ENCODE results near the gene PCDH9.

The PCDH9 gene

DNA sequence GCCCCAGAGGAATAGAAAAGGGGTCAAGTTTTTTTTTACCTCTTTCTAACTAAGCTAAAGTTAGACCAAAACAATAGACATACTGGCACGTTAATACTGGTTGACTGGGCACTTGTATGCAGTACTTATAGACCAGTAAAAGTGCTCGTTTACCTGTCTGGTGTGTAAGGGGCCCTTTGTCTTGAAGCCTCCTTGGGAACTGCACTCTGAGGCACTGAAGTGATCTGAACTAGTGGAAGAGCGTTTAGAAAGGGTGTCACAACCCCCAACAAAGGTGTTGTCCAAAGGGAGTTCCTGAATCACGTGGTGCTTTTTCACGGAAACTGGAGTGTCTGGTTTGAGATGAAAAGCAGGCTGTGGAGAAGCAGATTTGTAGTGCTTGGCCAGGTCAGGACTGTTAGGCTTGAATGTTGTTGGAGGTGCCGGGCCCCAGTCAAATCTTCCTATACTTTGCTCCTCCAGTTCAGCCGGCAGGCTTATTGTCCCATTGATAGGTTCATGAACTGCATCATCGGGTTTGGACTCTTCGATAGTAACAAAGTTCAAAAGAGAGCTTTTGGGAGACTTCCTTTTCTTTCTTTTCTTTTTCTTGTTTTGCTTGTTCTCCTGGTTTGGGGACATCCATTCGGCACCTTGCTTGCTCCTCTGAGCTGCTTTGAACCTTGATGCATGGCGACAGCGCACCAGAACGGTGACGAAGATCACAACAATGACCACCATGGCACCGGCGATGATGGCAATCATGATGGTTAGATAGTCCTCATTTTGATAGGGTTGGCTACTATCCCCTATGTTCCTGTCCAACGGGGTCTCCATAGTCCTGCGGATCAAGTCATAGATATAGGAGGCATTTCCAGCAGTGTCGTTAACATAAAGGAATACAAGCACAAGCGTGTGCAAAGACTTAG is 4.6 kb downstream of the PCDH9 start:
- DNase-seq (ENCODE audit: low read depth) = no peak

DNA sequence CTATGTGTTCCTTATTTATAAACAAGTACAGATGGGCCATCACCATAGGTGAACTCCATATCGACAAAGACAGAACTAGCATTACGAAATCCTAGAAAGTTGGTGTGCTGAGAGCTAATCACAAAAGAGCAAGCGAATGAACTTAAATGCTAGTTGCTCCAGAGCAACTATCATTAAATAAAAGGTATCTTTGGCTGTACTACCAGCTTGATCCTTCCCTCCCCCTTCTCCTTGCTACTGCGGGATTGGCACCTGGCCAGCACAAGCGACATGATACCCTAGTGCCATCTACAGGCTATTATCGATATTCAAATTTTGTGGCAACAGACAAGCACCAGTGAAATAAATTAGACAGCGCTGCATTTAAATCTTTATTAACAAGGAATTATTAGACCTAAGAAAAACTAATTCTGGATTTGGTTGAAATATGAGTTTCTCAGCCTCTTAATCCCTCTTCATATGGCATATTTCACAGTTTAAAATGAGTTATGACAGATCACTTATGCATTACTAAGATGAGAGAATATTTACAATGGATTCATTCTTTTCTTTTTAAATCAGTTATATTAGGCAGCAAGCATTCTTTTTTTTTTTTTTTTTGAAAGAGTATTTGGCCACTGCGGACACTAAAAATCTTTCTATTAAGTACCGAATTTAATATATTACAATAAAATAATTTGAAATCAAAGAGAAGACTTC is 5.8 kb downstream of the PCDH9 start:
- DNase-seq (ENCODE audit: low read depth) = peak; percentile 74

DNA sequence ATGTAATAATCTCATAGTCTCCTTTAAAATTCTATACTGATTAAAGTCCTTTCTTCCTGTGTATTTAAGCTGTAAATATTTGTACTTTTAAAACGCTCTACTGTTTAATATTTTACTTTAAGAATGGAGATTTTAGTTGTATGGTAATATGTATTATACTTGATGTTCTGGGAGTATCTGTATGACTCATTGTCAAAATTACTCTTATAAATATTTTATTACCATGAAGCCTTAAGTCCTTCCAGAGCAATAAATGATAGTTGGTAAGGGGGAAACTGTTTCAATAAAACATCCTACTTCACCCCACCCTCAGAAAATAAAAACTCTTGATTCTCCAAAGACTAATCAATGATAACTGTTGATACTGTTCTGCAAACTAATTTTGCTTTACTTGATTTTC is 6.4 kb downstream of the PCDH9 start:
- DNase-seq (ENCODE audit: low read depth) = peak; percentile 4

DNA sequence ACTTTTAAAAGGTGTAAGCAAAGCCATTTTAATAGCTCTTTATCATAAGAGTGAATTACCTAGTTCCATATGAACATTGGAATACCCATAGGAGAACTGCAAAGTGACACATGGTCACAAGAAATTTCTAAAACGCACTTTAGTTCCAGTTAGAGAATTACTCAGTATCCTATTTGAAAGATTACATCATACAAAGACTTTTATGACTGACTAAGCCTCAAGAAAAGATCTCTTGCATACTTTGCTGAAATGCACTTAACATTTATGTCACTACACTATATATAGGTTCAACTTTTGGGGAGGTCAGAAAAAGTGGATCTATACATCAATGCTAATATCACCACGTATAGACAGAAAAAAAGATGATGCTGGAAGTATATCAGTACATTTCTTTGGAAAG is 7.1 kb downstream of the PCDH9 start:
- peak; percentile 43 for DNase-seq (ENCODE audit: low read depth)

DNA sequence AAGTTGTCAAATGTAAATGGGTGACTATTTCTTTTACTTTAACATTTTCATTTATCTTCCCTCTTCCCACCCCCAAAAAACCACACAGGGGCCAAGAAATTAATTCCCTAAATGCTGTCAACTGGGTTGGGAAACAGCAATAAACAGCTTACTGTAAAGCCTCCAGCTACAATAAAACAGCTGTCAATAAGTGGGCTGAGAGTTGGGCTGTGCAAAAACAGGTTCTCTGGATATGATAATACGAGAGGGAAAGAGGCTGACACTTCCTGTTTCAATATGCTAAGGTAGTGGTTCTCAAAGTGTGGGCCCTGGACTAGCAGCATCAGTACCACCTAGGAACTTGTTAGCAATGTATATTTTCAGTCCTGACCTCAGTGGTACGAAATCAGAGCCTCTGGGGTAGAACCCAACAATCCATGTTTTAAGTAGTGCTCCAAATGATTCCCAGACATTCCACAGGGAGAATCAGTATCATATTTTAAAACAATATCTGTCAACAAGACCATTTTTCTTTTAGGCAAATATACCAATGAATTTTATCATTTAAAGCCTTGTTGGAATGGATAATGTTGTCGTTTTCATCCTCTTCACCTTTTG is 8.4 kb downstream of the PCDH9 start:
- DNase-seq (ENCODE audit: low read depth) = no peak

DNA sequence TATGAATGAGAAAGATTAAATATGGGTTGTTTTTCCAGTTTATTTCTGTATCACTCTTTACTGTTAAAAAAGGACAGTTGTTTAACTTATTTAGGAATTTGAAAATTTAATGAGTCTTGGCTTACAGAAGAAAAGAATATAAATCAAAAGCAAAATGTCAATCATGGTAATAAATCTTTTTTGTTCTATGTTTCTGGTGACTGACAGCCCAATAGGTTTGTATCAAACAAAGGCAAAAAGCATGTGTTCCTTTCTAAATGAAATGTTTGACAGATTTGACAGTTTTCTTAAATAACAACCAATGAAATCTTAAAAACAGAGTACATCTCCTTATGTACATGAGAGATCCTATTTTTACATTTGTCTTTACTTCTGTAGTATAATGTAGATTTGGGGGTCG is 11.0 kb downstream of the PCDH9 start:
- DNase-seq (ENCODE audit: low read depth) = no peak

DNA sequence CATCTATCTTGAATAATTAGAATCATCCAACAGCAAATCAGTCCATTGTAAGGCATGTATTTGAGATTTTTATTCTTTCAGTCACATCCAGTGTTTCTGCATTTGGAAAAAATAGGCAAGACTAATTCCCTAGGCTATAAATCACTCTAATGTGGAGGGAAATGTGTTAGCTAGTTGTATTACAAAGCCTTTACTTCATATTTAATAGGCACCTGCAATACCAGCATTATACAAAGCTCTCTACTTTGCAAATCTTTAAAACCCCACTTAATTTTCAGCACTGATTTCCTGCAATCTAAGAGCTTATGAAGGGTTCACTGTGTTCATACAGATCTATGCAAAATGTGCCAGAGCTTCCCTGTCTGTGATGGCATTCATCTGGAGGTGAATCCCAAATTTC is 12.3 kb downstream of the PCDH9 start:
- no peak for DNase-seq (ENCODE audit: low read depth)

DNA sequence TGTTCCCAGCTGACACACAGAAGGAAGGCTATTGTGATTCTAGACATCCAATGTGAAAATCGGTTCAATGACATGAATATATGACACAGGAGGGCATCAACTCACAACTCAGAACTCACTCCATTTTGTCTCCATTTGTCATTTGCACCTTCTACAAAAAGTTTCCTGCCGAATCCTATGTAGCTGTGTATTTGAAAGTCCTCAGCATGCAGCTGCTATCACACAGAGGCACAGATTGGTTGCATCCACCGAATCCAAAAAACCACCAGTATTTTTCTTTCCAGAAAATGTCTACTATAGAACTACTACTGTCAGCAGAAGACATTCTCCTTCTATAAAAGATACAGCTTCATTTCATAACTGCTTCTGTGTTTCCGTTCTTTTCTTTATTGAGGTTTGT is 13.3 kb downstream of the PCDH9 start:
- no peak for DNase-seq (ENCODE audit: low read depth)

DNA sequence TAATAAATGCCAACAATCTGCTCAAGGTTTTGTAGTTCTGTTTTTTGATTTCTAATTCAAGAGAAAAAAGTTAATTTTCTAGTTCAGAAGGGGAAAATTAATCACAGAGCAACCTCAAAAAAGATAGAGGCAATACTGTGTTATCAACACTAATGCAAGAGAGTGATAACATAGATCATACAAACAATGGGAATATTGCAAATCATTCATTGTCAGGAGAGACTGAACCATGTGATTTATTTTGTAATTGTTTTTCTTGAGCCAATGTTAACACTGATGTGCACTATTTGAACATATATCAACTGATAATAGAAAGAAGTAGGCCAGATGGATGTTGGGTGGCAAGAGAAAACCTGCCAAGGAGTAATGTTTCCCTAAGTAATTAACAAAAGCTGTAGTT is 19.9 kb downstream of the PCDH9 start:
- no peak for DNase-seq (ENCODE audit: low read depth)

DNA sequence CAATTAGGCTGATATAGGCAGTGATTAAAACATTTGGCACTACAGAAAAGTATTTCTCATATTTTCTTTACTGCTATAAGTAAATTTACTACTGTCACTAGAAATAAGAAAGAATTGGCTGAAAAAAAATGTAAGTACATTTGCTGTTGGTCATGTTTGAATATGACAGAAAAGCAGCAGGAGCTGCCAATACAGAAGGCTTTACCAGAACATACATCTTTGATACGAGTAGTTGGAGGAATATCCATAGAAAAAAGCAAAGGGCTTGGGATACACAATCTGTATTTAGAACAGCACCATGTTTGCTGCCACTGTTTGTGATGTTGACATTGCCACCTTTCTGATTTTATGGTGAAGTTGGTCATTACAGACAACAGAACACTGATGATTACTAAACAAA is 21.6 kb downstream of the PCDH9 start:
- no peak for DNase-seq (ENCODE audit: low read depth)

DNA sequence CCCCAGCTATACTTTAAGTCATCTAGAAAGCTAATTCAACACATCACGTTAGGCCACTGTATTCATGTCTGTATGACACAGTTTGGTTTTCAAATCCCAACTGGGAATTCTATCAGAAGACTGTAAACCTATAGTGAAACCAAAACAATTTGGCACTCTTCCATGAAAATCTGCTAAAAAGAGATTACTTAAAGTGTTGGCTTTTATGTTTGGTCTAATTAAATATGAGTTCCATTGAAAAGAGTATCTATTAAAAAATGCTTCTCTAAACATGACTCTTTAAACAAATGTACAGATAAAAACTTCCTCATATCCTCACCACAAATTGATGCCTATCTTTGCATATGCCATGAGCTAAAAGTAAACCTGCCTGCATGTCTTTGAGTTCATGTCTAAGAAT is 25.4 kb downstream of the PCDH9 start:
- peak; percentile 1 for DNase-seq (ENCODE audit: low read depth)

DNA sequence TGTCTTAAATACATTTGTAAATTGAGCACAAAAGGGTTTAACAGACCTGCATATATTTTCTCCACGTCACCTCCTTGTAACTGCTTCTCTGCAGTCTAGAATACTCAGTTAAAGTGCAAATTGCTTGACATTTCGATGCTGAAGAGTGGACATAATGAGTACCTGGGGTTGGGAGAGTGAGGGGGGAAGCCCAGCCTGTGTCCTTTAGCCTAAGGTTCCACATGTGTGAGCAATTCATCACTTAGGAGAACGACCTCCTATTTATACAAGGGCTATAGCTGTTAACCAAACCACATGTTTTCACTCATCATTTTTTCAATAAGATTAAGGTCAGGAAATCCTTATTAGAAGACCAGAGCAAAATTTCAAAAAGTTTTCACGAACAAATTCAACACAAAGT is 29.5 kb downstream of the PCDH9 start:
- no peak for DNase-seq (ENCODE audit: low read depth)

DNA sequence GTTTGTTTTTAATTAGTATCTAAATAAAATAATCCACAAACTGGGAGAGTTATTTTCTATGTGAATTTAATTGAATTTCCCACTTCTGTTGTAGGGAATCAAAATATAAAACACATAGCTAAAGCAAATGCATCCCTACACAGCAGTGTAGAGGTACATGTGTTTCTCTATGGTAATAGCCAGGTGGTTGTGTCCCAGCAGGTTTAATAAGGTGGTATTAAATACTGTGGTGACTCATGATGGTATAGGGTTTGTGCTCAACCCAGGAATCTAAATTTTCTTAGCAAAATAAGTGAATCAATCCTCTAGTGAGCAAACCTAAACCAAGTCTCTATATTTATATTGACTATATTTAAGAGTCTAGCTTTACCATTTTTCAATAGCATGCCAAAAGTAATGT is 30.0 kb downstream of the PCDH9 start:
- DNase-seq (ENCODE audit: low read depth) = no peak

DNA sequence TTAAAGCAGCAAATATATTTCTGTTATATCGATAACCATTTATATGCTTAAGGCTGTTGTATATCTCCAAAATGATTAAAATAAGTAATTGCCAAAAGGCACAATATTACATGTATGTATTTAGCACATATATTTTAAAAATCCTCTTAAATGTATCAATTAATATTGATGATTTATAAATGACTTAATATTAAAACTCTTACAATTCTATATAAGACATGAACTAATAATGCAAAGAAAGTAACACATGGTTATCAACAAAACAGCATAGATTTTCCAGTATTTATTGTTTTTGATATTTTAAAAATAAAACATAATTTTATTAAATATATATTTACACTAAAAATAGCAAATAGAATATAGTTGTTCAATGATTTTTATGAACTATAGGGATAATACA is 32.4 kb downstream of the PCDH9 start:
- no peak for DNase-seq (ENCODE audit: low read depth)

DNA sequence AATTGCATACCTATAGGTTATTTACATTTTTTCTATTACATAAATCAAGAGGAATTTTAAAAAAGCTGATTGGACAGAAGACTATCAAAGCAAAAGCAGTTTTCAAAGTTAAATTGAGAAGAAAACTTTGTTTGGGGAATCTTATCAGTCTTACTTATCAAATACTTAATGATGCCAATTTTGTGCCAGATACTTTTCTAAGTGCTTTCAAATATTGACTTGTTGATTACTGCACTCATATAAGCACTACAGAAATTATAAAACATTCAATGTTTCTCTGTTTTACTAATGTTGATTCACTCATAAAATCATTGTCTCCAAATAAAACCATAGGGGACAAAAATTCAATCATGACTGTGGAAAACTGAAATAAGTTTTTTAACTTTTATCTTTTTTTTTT is 36.2 kb downstream of the PCDH9 start:
- DNase-seq (ENCODE audit: low read depth) = no peak

DNA sequence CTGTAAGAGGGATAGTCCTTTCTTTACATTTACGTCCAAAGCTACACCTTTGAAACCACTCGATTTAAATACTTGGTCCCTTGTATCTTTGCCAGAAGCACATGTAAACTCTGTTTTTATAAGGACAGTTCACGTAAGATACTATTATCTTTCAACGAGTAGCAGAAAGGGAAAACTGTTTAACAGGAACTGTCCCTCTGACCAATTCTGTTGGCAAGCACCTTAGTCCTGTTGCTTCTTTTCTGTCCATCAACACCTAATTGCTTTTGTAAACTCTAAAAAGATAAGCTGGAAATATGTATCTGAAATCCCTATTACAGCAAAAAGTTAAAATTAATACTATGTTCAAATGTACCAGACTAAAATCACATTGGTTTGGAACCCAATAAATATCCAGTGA is 37.4 kb downstream of the PCDH9 start:
- no peak for DNase-seq (ENCODE audit: low read depth)

DNA sequence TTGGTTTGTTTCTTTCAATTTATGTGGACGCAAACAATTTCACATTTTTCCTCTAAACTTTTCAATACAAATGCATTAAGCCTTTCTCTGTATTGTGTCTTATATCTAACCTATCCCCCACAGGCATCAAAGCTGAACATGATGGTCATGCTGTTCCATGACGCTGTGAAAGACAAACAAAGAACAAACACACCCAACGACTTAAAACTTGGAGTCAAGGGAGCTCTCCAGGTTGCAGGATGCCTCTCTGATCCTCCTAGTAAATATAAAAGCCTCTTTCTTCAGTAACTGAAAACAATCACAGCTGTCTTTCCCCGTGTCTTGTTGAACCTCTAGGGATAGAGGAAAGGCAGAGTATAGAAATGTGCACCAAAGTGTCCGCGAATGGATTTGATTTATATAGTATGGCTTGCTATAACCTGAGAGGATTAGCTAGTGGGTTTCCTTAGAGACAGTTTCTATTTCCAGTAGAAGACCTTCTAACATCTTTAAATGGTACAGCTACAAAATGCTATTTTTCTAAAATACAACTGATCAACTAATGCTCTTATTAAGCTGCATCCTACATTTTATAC is 43.1 kb downstream of the PCDH9 start:
- DNase-seq (ENCODE audit: low read depth) = no peak

DNA sequence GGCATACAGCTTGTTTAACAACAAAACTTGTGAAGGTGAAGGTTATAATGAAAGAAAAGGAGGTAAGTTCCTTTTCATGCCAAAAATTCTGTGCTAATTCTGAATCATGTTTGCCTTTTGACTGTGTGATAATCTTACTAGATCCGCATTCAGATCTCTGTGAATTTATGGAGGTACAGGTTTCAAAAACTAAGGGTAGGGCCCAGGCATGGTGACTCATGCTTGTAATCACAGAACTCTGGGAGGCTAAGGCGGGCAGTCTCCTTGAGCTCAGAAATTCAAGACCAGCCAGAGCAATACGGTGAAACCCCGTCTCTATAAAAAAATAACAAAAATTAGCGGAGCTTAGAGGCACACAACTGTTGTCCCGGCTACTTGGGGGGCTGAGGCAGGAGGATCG is 45.9 kb downstream of the PCDH9 start:
- no peak for DNase-seq (ENCODE audit: low read depth)

DNA sequence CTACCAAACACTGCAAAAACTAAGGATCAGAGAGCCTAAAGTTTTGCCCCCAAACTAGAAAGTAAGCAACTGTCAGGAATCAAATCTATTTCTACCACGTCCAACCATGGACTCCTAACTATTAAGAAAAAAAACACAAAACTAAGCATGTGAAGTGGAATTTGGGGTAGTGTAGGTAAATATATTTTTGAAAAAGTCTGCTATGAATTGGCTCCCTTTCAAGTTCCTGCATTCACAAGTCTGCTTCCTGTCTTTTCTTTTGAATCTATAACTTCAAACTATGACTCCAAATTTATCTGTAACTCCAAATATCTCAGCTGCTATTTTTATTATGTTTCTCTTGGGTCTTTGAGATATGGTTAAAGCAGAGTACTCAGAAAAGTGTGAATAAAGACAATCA is 47.0 kb downstream of the PCDH9 start:
- no peak for DNase-seq (ENCODE audit: low read depth)

DNA sequence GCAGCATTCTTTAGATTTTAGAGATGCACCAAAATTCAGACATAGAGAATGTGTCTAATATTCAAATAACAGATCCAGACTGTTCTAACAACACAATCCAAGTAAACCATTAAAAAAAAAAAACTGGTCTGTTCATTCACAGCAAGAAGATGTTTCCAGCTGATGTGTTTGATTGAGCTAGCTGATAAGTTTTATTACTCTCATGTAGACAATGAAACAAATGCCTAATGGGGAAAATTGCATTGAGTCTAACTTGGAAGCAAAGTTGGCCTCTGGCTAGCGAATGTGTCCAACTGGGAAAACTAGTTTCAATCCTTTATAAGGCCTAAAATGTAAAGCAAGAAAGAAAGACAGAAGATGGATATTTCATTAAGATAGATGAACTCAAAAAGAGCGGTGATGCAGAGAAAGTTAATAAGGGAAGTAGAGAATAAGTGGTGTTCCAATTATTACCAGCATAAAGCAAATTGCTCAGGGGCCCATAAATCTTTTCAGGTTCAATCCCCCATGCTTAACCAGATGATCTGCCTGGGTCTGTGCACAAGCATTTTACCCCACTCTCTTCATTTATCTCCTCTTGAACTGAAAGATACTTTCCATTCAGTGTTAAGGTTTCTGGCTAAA is 54.2 kb downstream of the PCDH9 start:
- no peak for DNase-seq (ENCODE audit: low read depth)

DNA sequence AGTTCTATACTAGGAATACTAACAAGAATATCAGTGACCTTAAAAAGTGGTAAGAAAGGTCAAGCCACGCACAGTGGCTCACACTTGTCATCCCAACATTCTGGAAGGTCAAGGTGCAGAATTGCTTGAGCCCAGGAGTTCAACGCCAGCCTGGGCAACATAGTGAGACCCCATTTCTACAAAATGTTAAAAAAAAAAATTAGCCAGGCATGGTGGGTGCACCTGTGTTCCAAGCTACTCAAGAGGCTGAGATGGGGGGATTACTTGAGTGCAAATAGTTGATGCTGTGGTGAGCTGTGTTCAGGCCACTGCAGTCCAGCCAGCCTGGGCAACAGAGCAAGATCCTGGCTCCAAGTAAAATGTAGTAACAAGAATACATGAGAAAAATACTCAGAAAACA is 61.8 kb downstream of the PCDH9 start:
- no peak for DNase-seq (ENCODE audit: low read depth)

DNA sequence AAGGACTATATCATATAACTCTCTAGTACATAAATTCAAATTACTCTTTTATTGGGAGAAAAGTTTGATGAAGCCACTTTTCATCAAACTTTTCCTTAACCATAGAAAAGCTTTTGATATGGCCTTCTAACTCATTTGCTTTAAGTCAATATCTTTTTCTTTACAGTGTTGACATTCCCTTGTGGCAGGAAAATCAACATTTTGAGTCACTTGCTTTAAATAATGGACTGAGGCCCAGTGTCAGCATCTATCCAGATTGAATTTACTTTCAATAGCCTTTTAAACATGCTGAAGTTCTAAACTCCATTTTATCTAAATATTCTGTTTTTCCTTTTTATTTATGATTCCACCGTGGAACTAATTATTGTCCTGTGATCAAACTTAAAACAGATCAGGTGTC is 62.7 kb downstream of the PCDH9 start:
- DNase-seq (ENCODE audit: low read depth) = no peak

All from EH (cell line).